HUES6 (cell line): ENCODE results near the gene TIMM44.

ENCODE experiments used
- H3K27ac ChIP-seq: 2 replicates; pipeline ENCODE4 v1.7.0; 2013; ENCODE audit warnings: low read depth, mild to moderate bottlenecking, low read length, inconsistent platforms
- H3K27me3 ChIP-seq: 2 replicates; pipeline ENCODE4 v1.6.1; 2013; ENCODE audit warnings: low read length; ENCODE audit not compliant: control insufficient read depth, insufficient read depth
- H3K36me3 ChIP-seq: 2 replicates; pipeline ENCODE4 v1.6.1; 2013; ENCODE audit warnings: low read length; ENCODE audit not compliant: control insufficient read depth, insufficient read depth
- H3K4me1 ChIP-seq: 2 replicates; pipeline ENCODE4 v1.6.1; 2013; ENCODE audit warnings: low read length; ENCODE audit not compliant: control insufficient read depth, insufficient read depth
- H3K4me3 ChIP-seq: 2 replicates; pipeline ENCODE4 v1.5.1; 2013; ENCODE audit warnings: low read depth, low read length
- H3K9ac ChIP-seq: one replicate; pipeline ENCODE4 v1.6.1; 2013; ENCODE audit warnings: mild to moderate bottlenecking, low read length
- H3K9me3 ChIP-seq: 2 replicates; pipeline ENCODE4 v1.6.1; 2013; ENCODE audit warnings: low read depth, low read length; ENCODE audit not compliant: control insufficient read depth, insufficient read depth

The TIMM44 gene

GRCh38 chr19:7904074-7905020 is 39.1 kb downstream of the TIMM44 start:
- Histone ChIP-seq H3K36me3 (peaks cover 13% of the 10 kb centered on the region), H3K4me1 (peaks cover 16% of the 10 kb centered on the region), H3K4me3 (peak overlapping the region; percentile 93), H3K27ac (peak overlapping the region; percentile 28; the same call in 1 of the 2 replicates), H3K27me3 (no peaks in the 10 kb centered on the region), H3K9me3 (no peaks in the 10 kb centered on the region), H3K9ac (peak overlapping the region; percentile 83)

- H3K4me1 ChIP-seq = peaks cover 16% of the 10 kb centered on the region
- H3K27ac ChIP-seq = peak within 1 kb of the TSS; percentile 28; the same call in 1 of the 2 replicates
- peak within 1 kb of the TSS; percentile 93 for H3K4me3 ChIP-seq
- no peaks in the 10 kb centered on the region for H3K9me3 ChIP-seq
- no peaks in the 10 kb centered on the region for H3K27me3 ChIP-seq
- H3K9ac ChIP-seq = peak within 1 kb of the TSS; percentile 83
- H3K36me3 ChIP-seq = peaks cover 13% of the 10 kb centered on the region
These were observed 40.0 kb downstream of the TIMM44 start, which contains the start of gene MAP2K7 for GRCh38 chr19:7903244-7904073. TSS of gene MAP2K7 (plus strand) at chr19:7903877. CDS start at chr19:7903945, 68 bp downstream.

GRCh38 chr19:7902796-7903243 is 40.6 kb downstream of the TIMM44 start:
- H3K9me3 ChIP-seq = no peaks in the 10 kb centered on the region
- peaks cover 16% of the 10 kb centered on the region for H3K4me1 ChIP-seq
- H3K27me3 ChIP-seq = no peaks in the 10 kb centered on the region
- H3K4me3 ChIP-seq = peak overlapping the region; percentile 61
- H3K9ac ChIP-seq = peak overlapping the region; percentile 83
- peaks cover 13% of the 10 kb centered on the region for H3K36me3 ChIP-seq
- peak overlapping the region; percentile 23; the same call in 1 of the 2 replicates for H3K27ac ChIP-seq

- no peak overlapping the region for H3K27ac ChIP-seq
- H3K4me1 ChIP-seq = peaks cover 16% of the 10 kb centered on the region
- H3K9ac ChIP-seq = no peak overlapping the region
- H3K4me3 ChIP-seq = no peak overlapping the region
- H3K9me3 ChIP-seq = no peaks in the 10 kb centered on the region
- H3K36me3 ChIP-seq = peaks cover 13% of the 10 kb centered on the region
- no peaks in the 10 kb centered on the region for H3K27me3 ChIP-seq
These were observed 42.1 kb downstream of the TIMM44 start for GRCh38 chr19:7901337-7901736.

- peaks cover 16% of the 10 kb centered on the region for H3K4me1 ChIP-seq
- no peaks in the 10 kb centered on the region for H3K27me3 ChIP-seq
- no peak overlapping the region for H3K4me3 ChIP-seq
- H3K9ac ChIP-seq = no peak overlapping the region
- peaks cover 13% of the 10 kb centered on the region for H3K36me3 ChIP-seq
- no peak overlapping the region for H3K27ac ChIP-seq
- H3K9me3 ChIP-seq = no peaks in the 10 kb centered on the region
These were observed 42.5 kb downstream of the TIMM44 start for GRCh38 chr19:7900931-7901330.

GRCh38 chr19:7900401-7900870 is 43.0 kb downstream of the TIMM44 start:
- Histone ChIP-seq H3K9ac (no peak overlapping the region), H3K27me3 (no peaks in the 10 kb centered on the region), H3K9me3 (no peaks in the 10 kb centered on the region), H3K4me1 (peaks cover 16% of the 10 kb centered on the region), H3K4me3 (no peak overlapping the region), H3K27ac (no peak overlapping the region), H3K36me3 (peaks cover 13% of the 10 kb centered on the region)

GRCh38 chr19:7899751-7900378 is 43.6 kb downstream of the TIMM44 start:
- H3K4me3 ChIP-seq = no peak overlapping the region
- H3K27me3 ChIP-seq = no peaks in the 10 kb centered on the region
- no peaks in the 10 kb centered on the region for H3K9me3 ChIP-seq
- no peak overlapping the region for H3K27ac ChIP-seq
- peaks cover 13% of the 10 kb centered on the region for H3K36me3 ChIP-seq
- peaks cover 12% of the 10 kb centered on the region for H3K4me1 ChIP-seq
- no peak overlapping the region for H3K9ac ChIP-seq

GRCh38 chr19:7898967-7899366 is 44.5 kb downstream of the TIMM44 start:
- Histone ChIP-seq H3K9me3 (no peaks in the 10 kb centered on the region), H3K27me3 (no peaks in the 10 kb centered on the region), H3K27ac (no peak overlapping the region), H3K4me1 (peaks cover 7% of the 10 kb centered on the region), H3K36me3 (peaks cover 13% of the 10 kb centered on the region), H3K4me3 (no peak overlapping the region), H3K9ac (no peak overlapping the region)

- Histone ChIP-seq H3K4me1 (no peaks in the 10 kb centered on the region), H3K9ac (no peak overlapping the region), H3K27me3 (no peaks in the 10 kb centered on the region), H3K9me3 (no peaks in the 10 kb centered on the region), H3K27ac (no peak overlapping the region), H3K4me3 (no peak overlapping the region), H3K36me3 (peaks cover 13% of the 10 kb centered on the region)
These were observed 46.2 kb downstream of the TIMM44 start for GRCh38 chr19:7897292-7897691.

GRCh38 chr19:7895565-7895964 is 47.9 kb downstream of the TIMM44 start:
- Histone ChIP-seq H3K4me1 (no peaks in the 10 kb centered on the region), H3K9me3 (no peaks in the 10 kb centered on the region), H3K27ac (no peak overlapping the region), H3K9ac (no peak overlapping the region), H3K27me3 (no peaks in the 10 kb centered on the region), H3K4me3 (no peak overlapping the region), H3K36me3 (peaks cover 13% of the 10 kb centered on the region)
